ENCODE measurements around the gene DPH3.
"Not testable (repeated sequence)": the region's sequence is repeated elsewhere in the genome, so short reads cannot be mapped to it uniquely, and the experiment has no call there.

DPH3 gene

GRCh38 chr3:16264708-16265454, at the start of gene DPH3, which contains the start of gene OXNAD1:
Gene DPH3 (minus strand): TSS chr3:16264943. CDS start chr3:16264876, 67 bp downstream.
Gene OXNAD1 (plus strand): TSS chr3:16265212. CDS start chr3:16270953, 5,741 bp downstream.
- no peaks in the 10 kb centered on the region for H3K27me3 ChIP-seq (ENCODE audit: low read length)
- peak within 1 kb of the TSS; percentile 75 for H3K4me3 ChIP-seq (ENCODE audit: insufficient read depth, low read length, poor library complexity, severe bottlenecking)
- peaks cover 6% of the 10 kb centered on the region; the same call in 1 of the 2 replicates for H3F3A ChIP-seq (ENCODE audit: insufficient read depth)
- H3K9me2 ChIP-seq (replicated peaks; ENCODE audit: insufficient read depth, low read length): no peaks in the 10 kb centered on the region
- peaks cover 58% of the 10 kb centered on the region for H3K79me2 ChIP-seq (ENCODE audit: insufficient read depth, low read length)
- peak within 1 kb of the TSS; percentile 72 for H2AFZ ChIP-seq (ENCODE audit: low read depth, low read length, severe bottlenecking)
- H3K4me2 ChIP-seq (ENCODE audit: low read depth, low read length, poor library complexity, severe bottlenecking): peak within 1 kb of the TSS; percentile 85
- peak within 1 kb of the TSS; percentile 69 for H3K9ac ChIP-seq (ENCODE audit: low read length)
- no peaks in the 10 kb centered on the region for H3K9me3 ChIP-seq (ENCODE audit: insufficient read depth, low read length)
- H3K36me3 ChIP-seq (ENCODE audit: low read length): peaks cover 4% of the 10 kb centered on the region; the same call in 1 of the 2 replicates
- H4K20me1 ChIP-seq (ENCODE audit: low read depth, low read length): no peaks in the 10 kb centered on the region
- H3K27ac ChIP-seq (ENCODE audit: low read depth, low read length): no peak within 1 kb of the TSS
- TF ChIP-seq CTCF (IDR thresholded peaks at IDR 0.05; ENCODE audit: insufficient read depth, low read length, poor library complexity, severe bottlenecking) (no peak), EZH2phosphoT487 (conservative IDR thresholded peaks at IDR 0.05; ENCODE audit: low read length) (no peak)

- H3K9me3 ChIP-seq (ENCODE audit: insufficient read depth, low read length): no peaks in the 10 kb centered on the region
- no peak overlapping the region for H3K27ac ChIP-seq (ENCODE audit: low read depth, low read length)
- H3K79me2 ChIP-seq (ENCODE audit: insufficient read depth, low read length): no peaks in the 10 kb centered on the region
- H3K9me2 ChIP-seq (replicated peaks; ENCODE audit: insufficient read depth, low read length): no peaks in the 10 kb centered on the region
- H4K20me1 ChIP-seq (ENCODE audit: low read depth, low read length): no peaks in the 10 kb centered on the region
- H3K9ac ChIP-seq (ENCODE audit: low read length): no peak overlapping the region
- peaks cover 35% of the 10 kb centered on the region for H3F3A ChIP-seq (ENCODE audit: insufficient read depth)
- TF ChIP-seq CTCF (IDR thresholded peaks at IDR 0.05; ENCODE audit: insufficient read depth, low read length, poor library complexity, severe bottlenecking) (no peak), EZH2phosphoT487 (conservative IDR thresholded peaks at IDR 0.05; ENCODE audit: low read length) (no peak)
- H3K27me3 ChIP-seq (ENCODE audit: low read length): no peaks in the 10 kb centered on the region
- no peak overlapping the region for H3K4me2 ChIP-seq (ENCODE audit: low read depth, low read length, poor library complexity, severe bottlenecking)
- H3K36me3 ChIP-seq (ENCODE audit: low read length): peaks cover 28% of the 10 kb centered on the region
- no peak overlapping the region for H2AFZ ChIP-seq (ENCODE audit: low read depth, low read length, severe bottlenecking)
- no peak overlapping the region for H3K4me3 ChIP-seq (ENCODE audit: insufficient read depth, low read length, poor library complexity, severe bottlenecking)
Measured at GRCh38 chr3:16313886-16314645, 49.3 kb upstream of the DPH3 start.

GRCh38 chr3:16311960-16312451, 47.3 kb upstream of the DPH3 start:
- peaks cover 23% of the 10 kb centered on the region for H3K36me3 ChIP-seq (ENCODE audit: low read length)
- H3K27ac ChIP-seq (ENCODE audit: low read depth, low read length): peak overlapping the region; percentile 0; the same call in 1 of the 2 replicates
- H3K9me2 ChIP-seq (replicated peaks; ENCODE audit: insufficient read depth, low read length): no peaks in the 10 kb centered on the region
- no peaks in the 10 kb centered on the region for H3K79me2 ChIP-seq (ENCODE audit: insufficient read depth, low read length)
- TF ChIP-seq EZH2phosphoT487 (conservative IDR thresholded peaks at IDR 0.05; ENCODE audit: low read length): no peak
- TF ChIP-seq CTCF (IDR thresholded peaks at IDR 0.05; ENCODE audit: insufficient read depth, low read length, poor library complexity, severe bottlenecking): no peak
- no peak overlapping the region for H3K4me2 ChIP-seq (ENCODE audit: low read depth, low read length, poor library complexity, severe bottlenecking)
- H3K27me3 ChIP-seq (ENCODE audit: low read length): no peaks in the 10 kb centered on the region
- H3K4me3 ChIP-seq (ENCODE audit: insufficient read depth, low read length, poor library complexity, severe bottlenecking): no peak overlapping the region
- no peaks in the 10 kb centered on the region for H4K20me1 ChIP-seq (ENCODE audit: low read depth, low read length)
- no peak overlapping the region for H2AFZ ChIP-seq (ENCODE audit: low read depth, low read length, severe bottlenecking)
- no peaks in the 10 kb centered on the region for H3K9me3 ChIP-seq (ENCODE audit: insufficient read depth, low read length)
- peaks cover 55% of the 10 kb centered on the region for H3F3A ChIP-seq (ENCODE audit: insufficient read depth)
- H3K9ac ChIP-seq (ENCODE audit: low read length): no peak overlapping the region

GRCh38 chr3:16310486-16310885, 45.7 kb upstream of the DPH3 start:
- Histone ChIP-seq H3K27ac (ENCODE audit: low read depth, low read length) (peak overlapping the region; percentile 24), H3F3A (ENCODE audit: insufficient read depth) (peaks cover 71% of the 10 kb centered on the region), H3K36me3 (ENCODE audit: low read length) (peaks cover 17% of the 10 kb centered on the region)
- H3K4me2 ChIP-seq (ENCODE audit: low read depth, low read length, poor library complexity, severe bottlenecking); H3K9ac ChIP-seq (ENCODE audit: low read length); H3K27me3 ChIP-seq (ENCODE audit: low read length); H3K9me2 ChIP-seq (replicated peaks; ENCODE audit: insufficient read depth, low read length); H4K20me1 ChIP-seq (ENCODE audit: low read depth, low read length); H3K4me3 ChIP-seq (ENCODE audit: insufficient read depth, low read length, poor library complexity, severe bottlenecking); H3K9me3 ChIP-seq (ENCODE audit: insufficient read depth, low read length); H3K79me2 ChIP-seq (ENCODE audit: insufficient read depth, low read length); H2AFZ ChIP-seq (ENCODE audit: low read depth, low read length, severe bottlenecking): not testable (repeated sequence)
